ENCODE data around the gene AP3S2.

- TF ChIP-seq POLR2A (IDR thresholded peaks at IDR 0.05) (no peak), CTCF (IDR thresholded peaks at IDR 0.05) (peak; percentile 84 to 94 (median 92)), POLR2AphosphoS5 (IDR thresholded peaks at IDR 0.05) (peak; percentile 58)
These were observed 18.7 kb downstream of the AP3S2 start for GRCh38 chr15:89874926-89875564.
